Lower leg skin (tissue), 4 donors: ENCODE results near the gene SMPD3. TPM values are rescaled to one million over a fixed set of nuclear protein-coding genes. Genes with fewer than 3 reads are reported as not detected.

Source experiments
- DNase-seq, 2 donors: peaks; one replicate each; pipeline ENCODE4 v3.0.0-alpha.2; 2019; ENCODE audit warnings: low spot score in 2 of 2
- H3K4me3 ChIP-seq: fragments of 200-600 bp; sonication (generic); 2 replicates; pipeline ENCODE4 v1.5.1; 2017; ENCODE audit warnings: mild to moderate bottlenecking, low read depth; ENCODE audit not compliant: poor library complexity, severe bottlenecking
- CTCF ChIP-seq, 3 donors: fragments of 450-650 bp; IDR thresholded peaks; one replicate each; pipeline ENCODE4 v1.5.1; 2016; ENCODE audit warnings: antibody characterized with exemption in 3 of 3, mild to moderate bottlenecking in 3 of 3, moderate library complexity in 2 of 3
- POLR2A ChIP-seq, 2 donors: fragments of 450-650 bp; IDR thresholded peaks; one replicate each; pipeline ENCODE4 v1.6.1; 2016 to 2017; ENCODE audit warnings: antibody characterized with exemption in 2 of 2, mild to moderate bottlenecking in 1 of 2, moderate library complexity in 1 of 2
- WGBS, 2 donors: methylation state at CpG; one replicate each; pipeline ENCODE4 v1.1.5; 2018; 5-methylcytosine and 5-hydroxymethylcytosine counted together
- intact Hi-C: fragments of 100-400 bp; cut with DNase I; formaldehyde crosslinking; loops from one replicate; pipeline ENCODE4 v1.15.0; 2023; ENCODE audit warnings: low total_unique reads
- total RNA-seq, 4 donors: library from RNA; depleted of rRNA; stranded (reverse); fragments of >200 nt; gene quantifications; one replicate each; pipeline ENCODE4 v1.1.0, GENCODE V29; 2016

Gene SMPD3
- total RNA-seq, 4 donors from 2014 or later = 30.2 to 135 (median 58.3) TPM

- DNase-seq = no peak
- no peak for TF ChIP-seq POLR2A (IDR thresholded peaks at IDR 0.05)
- H3K4me3 ChIP-seq = no peak overlapping the region
- WGBS, 2 donors = 85 to 96% methylated on average over 5 of the region's 5 CpGs
- intact Hi-C loops = no loop called here
Observed at GRCh38 chr16:68324336-68324735, 124.0 kb downstream of the SMPD3 start.

GRCh38 chr16:68319185-68319908 lies 129.0 kb downstream of the SMPD3 start:
- no peak overlapping the region for H3K4me3 ChIP-seq
- intact Hi-C loops = no loop called here
- no peak for DNase-seq
- 84 to 92% methylated on average over 6 of the region's 6 CpGs for WGBS, 2 donors
- TF ChIP-seq POLR2A (IDR thresholded peaks at IDR 0.05) (no peak), CTCF (IDR thresholded peaks at IDR 0.05) (no peak)

GRCh38 chr16:68313116-68313515 lies 135.2 kb downstream of the SMPD3 start:
- 75 to 85% methylated on average over 4 of the region's 4 CpGs for WGBS, 2 donors
- DNase-seq = no peak
- TF ChIP-seq POLR2A (IDR thresholded peaks at IDR 0.05) (no peak), CTCF (IDR thresholded peaks at IDR 0.05) (no peak)

GRCh38 chr16:68310774-68311511 lies 137.4 kb downstream of the SMPD3 start, which contains the start of the genes PRMT7 and SLC7A6OS:
Gene PRMT7, plus strand, starts transcription at chr16:68311019. Its CDS starts 4,961 bp downstream, at chr16:68315980.
Gene SLC7A6OS, minus strand, starts transcription at chr16:68310946. Its CDS starts 20 bp downstream, at chr16:68310926.
- WGBS, 2 donors = 1% methylated on average over 20 to 21 of the region's 62 CpGs
- intact Hi-C loops = no loop called here
- no peak for TF ChIP-seq POLR2A (IDR thresholded peaks at IDR 0.05)
- TF ChIP-seq CTCF (IDR thresholded peaks at IDR 0.05) = no peak
- H3K4me3 ChIP-seq = peak within 1 kb of the TSS; percentile 88
- peak; percentile 86 to 97 for DNase-seq

More at GRCh38 chr16:68313116-68313515, 135.2 kb downstream of the SMPD3 start:
- H3K4me3 ChIP-seq = no peak overlapping the region
- intact Hi-C loops = no loop called here

GRCh38 chr16:68310437-68310773 lies 137.9 kb downstream of the SMPD3 start:
- peak overlapping the region; percentile 88 for H3K4me3 ChIP-seq
- no peak for TF ChIP-seq POLR2A (IDR thresholded peaks at IDR 0.05)
- no peak for TF ChIP-seq CTCF (IDR thresholded peaks at IDR 0.05)
- intact Hi-C loops = no loop called here
- 2% methylated on average over 11 to 13 of the region's 29 CpGs for WGBS, 2 donors
- DNase-seq = peak in 1 of 2 donors; percentile 85

- H3K4me3 ChIP-seq = peak overlapping the region; percentile 88
- TF ChIP-seq CTCF (IDR thresholded peaks at IDR 0.05) (no peak), POLR2A (IDR thresholded peaks at IDR 0.05) (no peak)
- intact Hi-C loops = no loop called here
- 39 to 44% methylated on average over 6 of the region's 6 CpGs for WGBS, 2 donors
- no peak for DNase-seq
Observed at GRCh38 chr16:68309799-68310198, 138.5 kb downstream of the SMPD3 start.
